K562 (cell line): ENCODE data around the gene ACSS1. TPM values are rescaled to one million over a fixed set of nuclear protein-coding genes. Genes with fewer than 3 reads are reported as not detected.

Source experiments
- MGA ChIP-seq: fragments of 450-650 bp; IDR thresholded peaks from 2 replicates; pipeline ENCODE4 v1.6.1; 2016; ENCODE audit warnings: mild to moderate bottlenecking, moderate library complexity
- PHF8 ChIP-seq: fragments of 200-600 bp; sonication (generic); IDR thresholded peaks from 2 replicates; pipeline ENCODE4 v1.6.1; 2012; ENCODE audit warnings: mixed run types, mild to moderate bottlenecking, inconsistent platforms, low read length, moderate library complexity, borderline replicate concordance
- RNF219 ChIP-seq: fragments of 250-450 bp; sonication (Bioruptor Pico); IDR thresholded peaks from 2 replicates; pipeline ENCODE4 v1.5.0; 2022; ENCODE audit warnings: mild to moderate bottlenecking
- SIN3B ChIP-seq: fragments of 450-650 bp; IDR thresholded peaks from 2 replicates; pipeline ENCODE4 v1.6.1; 2017; ENCODE audit warnings: low read depth, mild to moderate bottlenecking, moderate library complexity
- THAP12 ChIP-seq: fragments of 250-450 bp; sonication (Bioruptor Pico); IDR thresholded peaks from 2 replicates; pipeline ENCODE4 v1.9.0; 2021; ENCODE audit warnings: mild to moderate bottlenecking, inconsistent platforms
- ZBTB34 ChIP-seq: fragments of 250-450 bp; sonication (Bioruptor Pico); IDR thresholded peaks from 2 replicates; pipeline ENCODE4 v1.8.0; 2021; ENCODE audit warnings: mild to moderate bottlenecking, moderate library complexity
- ZNF143 ChIP-seq: sonication (generic); formaldehyde crosslinking; IDR thresholded peaks from 2 replicates; pipeline ENCODE4 v1.9.0; 2022; ENCODE audit warnings: mild to moderate bottlenecking, missing genetic modification reagents
- ZNF165 ChIP-seq: fragments of 250-450 bp; sonication (Bioruptor Pico); IDR thresholded peaks from 2 replicates; pipeline ENCODE4 v1.4.0; 2020; ENCODE audit warnings: borderline replicate concordance
- polyA plus RNA-seq, 8 experiments: library from polyadenylated mRNA; depleted of rRNA in 4 of 8; stranded (reverse) in 5 of 8; unstranded in 3 of 8; fragments of >200 nt; fragmentation: Nextera tagmentation in 2 of 8; fragmentation: Illumina TruSeq in 1 of 8; extraction: Ambion mirVana in 2 of 8; extraction: Trizol in 1 of 8; gene quantifications; 2 replicates each; pipeline versions ENCODE4 v1.2.1 to v1.2.3, GENCODE V29; 2011 to 2014; ENCODE audit warnings: inconsistent platforms in 1 of 8, missing spikeins in 1 of 8
- total RNA-seq, 7 experiments: library from RNA; depleted of rRNA in 6 of 7; stranded (reverse); fragments of >200 nt in 6 of 7; fragmentation: Illumina TruSeq in 2 of 7; extraction: Trizol in 2 of 7; gene quantifications; 2 replicates each; pipeline versions ENCODE4 v1.2.1 to v1.2.3, GENCODE V29; 2011 to 2021; ENCODE audit warnings: low replicate concordance in 1 of 7

Gene ACSS1
- total and polyA plus RNA-seq, 9 of the 15 experiments (the other 6 are each of a cell fraction or from before 2014, with no cell fraction given): 0.07 to 2.1 (median 0.27) TPM; not detected in 3

GRCh38 chr20:24964506-24964840 is 93.5 kb downstream of the ACSS1 start (continued):
- TF ChIP-seq RNF219 (CRISPR knock-in tag): no peak
- no peak for TF ChIP-seq ZNF143 (CRISPR knock-in tag)
- TF ChIP-seq SIN3B: no peak
- no peak for TF ChIP-seq ZNF165 (CRISPR knock-in tag)
- TF ChIP-seq PHF8: no peak
- TF ChIP-seq THAP12 (CRISPR knock-in tag): no peak
- no peak for TF ChIP-seq ZBTB34
- no peak for TF ChIP-seq MGA
